SK-N-MC (cell line): Measurements from ENCODE around the gene KAT8.

Source experiments
- EZH2 ChIP-seq: fragments of 200-600 bp; sonication (generic); IDR thresholded peaks from one replicate; pipeline ENCODE4 v1.6.1; 2017; ENCODE audit warnings: antibody characterized with exemption
- POLR2AphosphoS5 ChIP-seq: IDR thresholded peaks from 2 replicates; pipeline ENCODE4 v1.6.1; 2012; ENCODE audit warnings: mild to moderate bottlenecking, low read depth, low read length, borderline replicate concordance

DNA sequence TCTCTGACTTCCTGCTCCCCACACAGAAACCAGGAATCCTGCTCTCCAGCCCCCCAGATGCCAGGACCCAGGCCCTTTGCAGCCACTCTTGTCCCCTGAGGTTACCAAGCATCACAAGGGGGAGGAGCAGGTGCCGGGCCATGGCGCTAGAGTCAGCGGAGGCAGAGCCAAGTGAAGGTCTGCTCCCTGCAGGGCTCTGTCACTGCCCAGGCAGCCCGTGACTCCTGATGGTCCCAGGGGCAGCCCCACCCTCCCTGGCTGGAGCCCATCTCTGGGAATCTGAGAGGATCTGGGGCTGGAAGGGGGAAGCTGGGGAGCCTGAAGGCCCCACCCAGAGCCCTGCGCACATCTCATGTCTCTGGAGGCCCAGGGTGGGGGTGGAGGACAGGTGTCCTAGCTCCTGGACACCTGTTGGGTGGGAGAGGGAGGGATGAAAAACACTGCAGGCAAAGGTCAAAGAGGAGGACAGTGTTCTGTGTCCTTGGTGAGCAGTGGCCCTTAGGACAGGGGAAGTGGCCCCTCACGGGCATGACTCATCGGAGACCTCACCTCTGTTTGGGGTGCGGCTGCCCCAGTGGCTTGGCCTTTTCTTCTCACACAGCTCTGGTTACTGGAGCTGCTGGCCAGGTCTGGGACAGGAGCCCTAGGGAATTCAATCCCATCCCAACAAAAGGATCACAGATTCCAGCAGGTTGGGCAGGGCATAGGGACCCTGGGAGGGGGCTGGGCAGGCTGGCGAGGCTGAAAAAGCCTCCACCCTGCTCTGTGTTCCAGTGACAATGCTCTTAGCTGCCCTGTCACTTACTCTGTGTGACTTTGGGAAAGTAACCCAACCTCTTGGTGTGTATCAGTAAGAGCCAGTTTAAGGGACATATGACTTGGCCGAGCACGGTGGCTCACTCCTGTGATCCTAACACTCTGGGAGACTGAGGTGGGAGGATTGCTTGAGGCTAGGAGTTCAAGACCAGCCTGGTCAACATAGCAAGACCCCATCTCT lies 32.7 kb downstream of the KAT8 start, which contains the start of gene PRSS36:
- TF ChIP-seq EZH2 (no peak), POLR2AphosphoS5 (no peak)
